ENCODE results near the gene SEMG2.

DNA sequence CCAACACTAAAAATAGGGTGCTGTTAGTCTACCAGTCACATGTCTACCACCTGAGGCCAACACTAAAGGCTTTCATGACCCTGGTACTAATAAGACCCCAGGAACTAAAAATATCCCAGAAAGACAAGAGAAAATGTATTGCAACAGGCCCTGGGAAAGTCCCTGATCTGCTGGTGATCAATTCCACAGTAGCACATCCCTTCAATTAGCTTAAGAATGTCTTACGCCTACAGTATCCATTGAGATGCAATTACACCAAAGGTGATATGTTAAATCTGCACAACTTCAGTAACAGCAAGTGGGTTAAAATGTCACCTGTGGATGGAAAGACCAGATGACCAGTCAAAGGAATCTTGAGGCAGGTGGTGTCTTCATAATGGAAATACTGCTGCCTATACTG, 11.2 kb upstream of the SEMG2 start:
- TF ChIP-seq, protein P1, sequence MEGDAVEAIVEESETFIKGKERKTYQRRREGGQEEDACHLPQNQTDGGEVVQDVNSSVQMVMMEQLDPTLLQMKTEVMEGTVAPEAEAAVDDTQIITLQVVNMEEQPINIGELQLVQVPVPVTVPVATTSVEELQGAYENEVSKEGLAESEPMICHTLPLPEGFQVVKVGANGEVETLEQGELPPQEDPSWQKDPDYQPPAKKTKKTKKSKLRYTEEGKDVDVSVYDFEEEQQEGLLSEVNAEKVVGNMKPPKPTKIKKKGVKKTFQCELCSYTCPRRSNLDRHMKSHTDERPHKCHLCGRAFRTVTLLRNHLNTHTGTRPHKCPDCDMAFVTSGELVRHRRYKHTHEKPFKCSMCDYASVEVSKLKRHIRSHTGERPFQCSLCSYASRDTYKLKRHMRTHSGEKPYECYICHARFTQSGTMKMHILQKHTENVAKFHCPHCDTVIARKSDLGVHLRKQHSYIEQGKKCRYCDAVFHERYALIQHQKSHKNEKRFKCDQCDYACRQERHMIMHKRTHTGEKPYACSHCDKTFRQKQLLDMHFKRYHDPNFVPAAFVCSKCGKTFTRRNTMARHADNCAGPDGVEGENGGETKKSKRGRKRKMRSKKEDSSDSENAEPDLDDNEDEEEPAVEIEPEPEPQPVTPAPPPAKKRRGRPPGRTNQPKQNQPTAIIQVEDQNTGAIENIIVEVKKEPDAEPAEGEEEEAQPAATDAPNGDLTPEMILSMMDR (IDR thresholded peaks at IDR 0.05): no peak
- TF ChIP-seq POLR2A (IDR thresholded peaks at IDR 0.05) (no peak), EP300 (IDR thresholded peaks at IDR 0.05) (no peak), POLR2AphosphoS5 (IDR thresholded peaks at IDR 0.05) (no peak)

Measured in upper lobe of left lung (tissue), 4 donors.